Activated gamma-delta T cell treated with anti-CD3 and anti-CD28 coated beads, Interleukin-2, amount 50 U/mL, for 16 hours (primary cell): ENCODE results near the gene EIPR1.

ENCODE experiments used
- DNase-seq: peaks from one replicate; pipeline ENCODE4 v3.0.0-alpha.2; 2020; ENCODE audit warnings: low read depth

The EIPR1 gene

DNA sequence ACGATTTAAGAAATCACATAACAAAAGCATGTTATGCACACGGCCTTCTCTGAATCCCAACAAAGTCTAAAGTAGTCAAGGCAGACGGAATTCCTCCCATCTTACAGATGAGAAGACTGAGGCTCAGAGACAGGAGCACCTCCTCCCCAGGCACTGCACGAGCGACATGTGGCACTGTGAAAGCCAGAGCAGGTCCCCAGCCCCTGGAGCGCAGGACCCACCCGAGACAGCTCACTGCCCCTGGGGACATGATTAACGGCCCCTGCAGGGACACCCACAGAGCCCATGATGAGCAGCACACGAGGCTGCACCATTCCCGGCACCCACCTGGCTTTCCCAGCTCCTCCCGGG lies 53.6 kb downstream of the EIPR1 start:
- no peak for DNase-seq

DNA sequence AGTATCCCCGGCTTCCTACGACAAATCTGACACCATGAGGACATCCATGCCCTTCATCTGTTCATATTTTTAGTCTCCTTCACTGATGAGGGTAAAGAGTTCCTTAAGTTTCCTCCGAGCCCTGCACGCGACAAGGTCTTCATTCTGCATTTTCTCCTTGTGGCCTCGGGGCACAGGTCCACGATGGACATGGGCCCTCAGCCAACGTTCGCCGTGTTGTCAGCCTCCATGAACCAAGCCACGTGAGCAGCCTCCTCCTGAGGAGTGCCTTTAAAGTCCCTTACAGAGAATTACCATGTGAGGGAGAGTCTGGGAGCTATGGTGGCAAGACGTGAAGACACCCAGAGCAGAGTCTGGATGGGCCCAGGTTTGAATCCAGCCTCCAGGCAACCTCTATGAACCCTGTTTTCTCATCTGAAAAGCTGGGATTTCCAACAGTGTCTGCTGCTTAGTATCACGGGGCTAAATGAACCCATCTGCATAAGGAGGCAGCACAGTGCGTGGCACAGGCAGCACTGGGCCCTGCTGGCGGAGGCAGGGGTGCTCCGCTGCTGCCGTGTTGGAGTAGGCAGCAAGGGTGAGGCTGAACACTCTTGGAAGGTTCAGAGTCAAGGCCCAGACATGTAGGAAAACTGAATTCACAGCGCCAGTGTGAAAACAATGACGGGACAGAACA lies 54.1 kb downstream of the EIPR1 start:
- DNase-seq = no peak

DNA sequence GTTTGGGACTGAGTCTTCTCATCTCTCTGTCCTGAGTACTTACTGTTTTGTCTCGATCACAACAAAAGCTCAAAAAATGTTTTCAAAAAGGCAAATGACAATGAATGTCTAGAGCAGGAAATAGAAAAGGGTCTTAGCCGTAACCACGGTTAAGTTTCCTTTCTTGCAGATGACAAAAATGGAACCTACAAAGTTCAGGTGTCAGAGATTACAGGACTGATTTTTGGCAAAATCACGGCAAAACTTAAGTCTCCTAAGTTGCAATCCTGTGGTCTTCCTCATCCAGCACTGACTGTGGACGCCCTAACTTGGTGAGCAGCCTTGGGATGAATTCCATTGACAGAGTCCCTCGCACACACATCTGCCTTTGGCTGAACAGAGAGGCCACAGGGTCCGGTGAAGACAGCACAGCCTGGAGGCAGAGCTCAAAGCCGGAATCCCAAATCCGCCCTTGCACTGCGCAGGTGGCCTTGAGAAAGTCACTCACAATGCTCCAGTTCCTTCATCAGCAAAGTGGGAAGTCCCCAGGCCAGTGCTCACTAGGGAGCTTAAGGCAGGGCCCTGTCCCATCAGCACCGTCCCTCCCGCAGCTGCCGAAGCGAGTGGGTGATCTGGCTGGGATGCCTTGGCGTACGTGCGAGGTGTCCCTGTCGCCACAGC lies 55.2 kb downstream of the EIPR1 start:
- no peak for DNase-seq

DNA sequence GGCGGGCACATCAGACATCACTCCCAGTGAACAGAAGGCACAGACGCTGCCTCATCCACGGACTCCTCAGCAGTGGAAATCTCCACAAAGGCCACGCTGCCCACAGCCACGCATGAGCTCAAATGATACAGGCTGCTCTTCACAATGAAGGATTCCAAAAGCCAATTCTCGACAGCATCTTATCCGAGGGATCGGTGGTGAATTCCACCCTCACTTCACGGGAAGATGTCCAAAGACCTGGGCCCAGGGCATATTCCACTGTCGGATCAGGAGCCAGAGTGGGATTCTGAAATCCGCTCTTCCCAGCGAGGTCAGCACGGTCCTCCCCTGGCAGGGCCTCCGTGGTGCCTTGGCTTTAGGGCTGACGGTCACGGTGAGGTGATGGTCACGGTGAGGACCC lies 55.8 kb downstream of the EIPR1 start:
- no peak for DNase-seq

DNA sequence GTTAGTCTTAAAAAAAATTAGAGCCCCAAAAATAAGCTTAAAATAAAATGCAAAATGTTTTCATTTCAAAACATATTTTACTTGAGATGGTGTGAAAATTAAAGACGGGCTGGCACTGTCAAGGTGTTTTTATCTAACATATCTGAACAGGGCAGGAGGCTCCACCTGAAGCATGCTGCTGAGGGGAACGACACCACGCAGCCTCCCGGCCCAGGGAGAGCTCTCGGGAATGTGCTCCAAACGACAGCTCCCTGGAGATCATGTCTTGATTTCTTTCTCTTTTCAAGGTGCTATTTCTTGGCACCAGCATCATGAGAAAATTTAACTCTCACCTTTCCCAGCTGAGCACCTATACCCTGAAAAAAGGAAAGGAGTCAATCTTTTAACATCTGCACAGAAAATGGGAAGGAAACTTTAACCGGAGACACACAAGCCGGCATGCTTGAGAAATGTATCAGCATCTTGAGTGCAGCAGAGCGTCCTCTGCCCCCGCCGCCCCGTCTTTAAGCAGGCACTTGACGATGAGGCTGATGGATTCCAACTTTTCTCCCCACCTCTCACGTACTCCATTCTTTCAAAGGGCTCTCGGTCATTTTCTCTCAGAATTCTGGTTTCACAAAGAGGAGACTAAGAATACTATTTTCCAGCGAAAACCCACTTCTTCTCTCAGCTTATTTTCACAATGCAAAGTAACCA lies 56.6 kb downstream of the EIPR1 start:
- no peak for DNase-seq

DNA sequence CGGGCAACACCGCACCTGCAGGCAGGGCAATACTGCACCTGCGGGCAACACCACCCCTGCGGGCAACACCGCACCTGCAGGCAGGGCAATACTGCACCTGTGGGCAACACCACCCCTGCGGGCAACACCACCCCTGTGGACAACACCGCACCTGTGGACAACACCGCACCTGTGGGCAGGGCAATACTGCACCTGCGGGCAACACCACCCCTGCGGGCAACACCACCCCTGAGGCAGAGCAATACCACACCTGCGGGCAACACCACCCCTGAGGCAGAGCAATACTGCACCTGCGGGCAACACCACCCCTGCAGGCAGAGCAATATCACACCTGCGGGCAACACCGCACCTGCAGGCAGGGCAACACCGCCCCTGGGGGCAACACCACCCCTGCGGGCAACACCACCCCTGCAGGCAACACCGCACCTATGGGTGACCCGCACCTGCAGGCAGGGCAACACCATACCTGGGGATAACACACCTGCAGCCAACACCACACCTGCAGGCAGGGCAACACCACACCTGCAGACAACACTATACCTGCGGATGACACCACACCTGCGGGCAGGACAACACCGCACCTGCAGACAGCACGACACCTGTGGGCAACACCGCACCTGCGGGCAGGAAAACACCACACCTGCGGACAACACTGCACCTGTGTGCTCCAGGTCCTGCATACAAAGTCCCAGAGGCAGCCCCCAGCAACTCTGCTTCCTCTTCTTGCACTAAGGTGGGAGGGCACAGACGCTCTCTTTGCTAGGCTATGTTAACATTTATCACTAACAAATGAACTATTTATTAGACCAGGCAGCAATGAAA lies 57.7 kb downstream of the EIPR1 start:
- no peak for DNase-seq

DNA sequence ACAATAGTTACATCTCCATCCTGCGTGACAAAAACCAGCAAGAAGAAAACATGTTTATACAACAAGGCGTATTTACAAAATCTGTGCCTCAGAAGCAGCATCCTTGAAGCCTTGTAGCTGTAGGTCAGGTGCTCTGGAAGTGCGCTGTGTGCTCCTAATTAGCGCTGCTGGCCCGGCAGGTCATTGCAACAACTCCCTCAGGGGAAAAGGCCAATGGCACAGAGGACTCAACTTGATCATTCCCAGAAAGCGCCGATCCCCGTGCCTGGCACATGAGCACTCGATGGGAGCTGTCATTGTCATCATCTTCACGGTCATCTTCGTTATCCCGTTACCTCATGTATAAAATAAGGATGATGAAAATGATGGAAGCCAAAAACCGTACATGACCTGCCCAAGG lies 58.5 kb downstream of the EIPR1 start:
- DNase-seq = no peak

DNA sequence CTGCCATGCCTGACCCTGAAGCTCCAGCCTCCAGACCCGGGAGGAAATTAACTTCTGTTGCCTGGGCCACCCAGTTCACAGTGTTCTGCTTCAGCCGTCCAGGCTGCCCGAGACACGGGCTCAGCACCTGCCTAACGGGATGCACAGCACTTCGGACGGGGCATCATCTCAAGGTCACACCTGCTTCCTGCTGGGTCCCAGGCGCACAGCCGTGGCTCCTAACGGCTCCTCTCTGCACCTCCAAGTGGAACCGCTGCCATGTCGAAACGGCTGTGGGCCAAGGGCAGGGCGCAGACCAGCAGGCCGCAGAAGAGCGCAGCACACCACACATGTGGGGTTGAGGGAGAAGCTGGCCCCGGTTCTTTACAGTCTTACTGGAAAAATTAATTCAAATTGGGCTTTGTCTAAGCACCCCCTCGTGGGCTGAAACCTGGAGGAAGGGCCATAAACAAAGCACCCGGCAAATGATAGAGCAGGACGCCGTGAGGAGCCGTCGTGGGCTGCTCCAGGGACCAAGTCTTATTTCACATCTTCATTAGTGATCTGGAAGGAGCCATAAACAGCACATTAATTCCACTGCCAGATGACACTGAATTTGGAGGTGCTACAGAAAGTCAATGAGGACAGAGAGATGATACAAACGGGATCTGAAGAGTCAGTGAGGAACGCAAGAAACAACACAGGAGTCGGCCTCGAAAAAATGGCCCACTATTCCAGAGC lies 59.6 kb downstream of the EIPR1 start:
- DNase-seq = no peak

DNA sequence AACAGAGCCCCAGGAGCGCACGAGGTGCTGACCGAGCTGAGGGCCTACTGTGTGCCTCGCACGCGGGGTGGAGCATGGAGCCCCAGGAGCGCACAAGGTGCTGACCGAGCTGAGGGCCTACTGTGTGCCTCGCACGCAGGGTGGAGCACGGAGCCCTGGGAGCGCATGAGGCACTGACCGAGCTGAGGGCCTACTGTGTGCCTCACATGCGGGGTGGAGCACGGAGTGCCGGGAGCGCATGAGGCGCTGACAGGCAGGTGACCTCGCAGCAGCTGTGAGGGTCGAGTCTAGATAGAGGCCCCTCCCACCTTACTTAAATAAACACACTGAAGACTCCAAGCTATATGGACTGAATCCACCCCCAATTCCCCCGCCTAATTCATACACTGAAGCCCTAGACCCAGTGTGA lies 60.3 kb downstream of the EIPR1 start:
- DNase-seq = no peak

DNA sequence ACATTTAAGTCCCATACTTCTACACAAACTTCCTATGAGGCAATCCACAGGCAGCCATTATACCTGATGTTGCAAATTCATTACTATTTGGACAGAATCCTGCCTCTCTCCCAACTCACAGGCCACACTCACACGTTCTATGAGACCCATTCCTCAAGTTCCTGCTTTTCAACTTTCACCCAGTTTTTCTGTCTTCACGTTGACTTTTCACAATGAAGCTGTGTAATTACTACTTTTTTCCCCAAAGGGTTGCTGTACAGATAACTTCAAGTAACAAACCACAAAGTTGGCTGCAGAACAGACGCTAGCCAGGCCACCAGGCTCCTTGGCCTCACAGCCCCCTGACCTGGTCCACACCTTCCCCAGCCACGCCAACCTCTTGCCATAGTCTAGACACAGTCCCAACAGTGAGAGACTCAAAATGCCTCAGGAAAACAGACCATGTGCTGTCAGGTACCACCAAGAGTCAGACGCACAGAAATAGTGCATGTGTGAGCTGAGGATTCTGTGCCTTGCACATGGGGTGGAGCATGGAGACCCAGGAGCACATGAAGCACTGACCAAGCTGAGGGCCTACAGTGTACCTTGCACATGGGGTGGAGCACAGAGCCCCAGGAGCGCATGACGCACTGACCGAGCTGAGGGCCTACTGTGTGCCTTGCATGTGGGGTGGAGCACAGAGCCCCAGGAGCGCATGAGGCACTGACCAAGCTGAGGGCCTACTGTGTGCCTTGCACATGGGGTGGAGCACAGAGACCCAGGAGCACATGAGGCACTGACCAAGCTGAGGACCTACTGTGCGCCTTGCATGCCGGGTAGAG lies 61.0 kb downstream of the EIPR1 start:
- DNase-seq = no peak

DNA sequence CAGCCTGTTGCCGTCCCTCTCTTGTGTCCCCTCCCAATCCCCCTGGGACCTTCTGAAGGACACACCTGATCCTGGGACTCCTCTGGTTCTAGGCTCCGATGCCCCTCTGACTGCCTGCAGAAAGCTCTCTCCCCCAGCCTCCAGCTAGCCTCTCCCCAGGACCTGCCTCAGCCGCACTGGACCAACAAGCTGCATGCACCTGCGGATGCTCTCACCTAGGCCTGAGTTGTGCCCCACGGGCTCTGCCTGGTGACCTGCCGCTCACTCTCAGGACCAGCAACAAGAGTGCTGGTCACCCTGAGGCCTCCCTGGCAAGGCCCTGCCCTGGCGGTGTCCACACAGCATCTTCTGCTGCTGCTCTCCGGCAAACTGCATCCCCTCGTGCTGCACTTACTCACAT lies 63.0 kb downstream of the EIPR1 start:
- DNase-seq = no peak

DNA sequence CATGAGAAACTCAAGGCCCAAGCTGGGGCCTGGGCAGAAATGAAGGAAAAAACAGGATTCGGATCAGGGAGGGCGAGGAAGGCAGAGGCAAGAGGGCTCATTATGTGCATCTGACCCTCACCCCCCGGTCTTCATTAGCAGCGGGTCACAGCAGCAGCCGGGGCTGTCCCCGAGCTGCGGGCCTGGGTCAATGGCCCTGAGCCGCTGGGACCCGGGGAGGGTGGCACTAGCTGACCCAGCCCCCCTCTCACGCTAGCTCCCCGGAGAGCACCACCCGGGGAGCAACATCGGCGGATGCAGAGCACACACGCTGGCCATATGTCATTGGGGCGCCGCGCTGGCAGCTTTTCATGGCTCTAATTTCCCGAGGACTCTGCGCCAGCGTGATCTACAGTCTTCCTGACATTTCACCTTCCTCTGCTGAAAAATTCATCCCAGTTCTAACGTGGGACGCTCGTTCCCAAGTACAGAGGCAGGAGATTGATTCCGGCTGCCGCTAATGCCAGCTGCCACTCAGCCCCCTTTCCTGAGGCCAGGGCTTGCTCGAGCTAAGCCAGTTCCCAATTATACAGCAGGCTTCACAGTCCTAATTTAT lies 63.7 kb downstream of the EIPR1 start:
- no peak for DNase-seq

DNA sequence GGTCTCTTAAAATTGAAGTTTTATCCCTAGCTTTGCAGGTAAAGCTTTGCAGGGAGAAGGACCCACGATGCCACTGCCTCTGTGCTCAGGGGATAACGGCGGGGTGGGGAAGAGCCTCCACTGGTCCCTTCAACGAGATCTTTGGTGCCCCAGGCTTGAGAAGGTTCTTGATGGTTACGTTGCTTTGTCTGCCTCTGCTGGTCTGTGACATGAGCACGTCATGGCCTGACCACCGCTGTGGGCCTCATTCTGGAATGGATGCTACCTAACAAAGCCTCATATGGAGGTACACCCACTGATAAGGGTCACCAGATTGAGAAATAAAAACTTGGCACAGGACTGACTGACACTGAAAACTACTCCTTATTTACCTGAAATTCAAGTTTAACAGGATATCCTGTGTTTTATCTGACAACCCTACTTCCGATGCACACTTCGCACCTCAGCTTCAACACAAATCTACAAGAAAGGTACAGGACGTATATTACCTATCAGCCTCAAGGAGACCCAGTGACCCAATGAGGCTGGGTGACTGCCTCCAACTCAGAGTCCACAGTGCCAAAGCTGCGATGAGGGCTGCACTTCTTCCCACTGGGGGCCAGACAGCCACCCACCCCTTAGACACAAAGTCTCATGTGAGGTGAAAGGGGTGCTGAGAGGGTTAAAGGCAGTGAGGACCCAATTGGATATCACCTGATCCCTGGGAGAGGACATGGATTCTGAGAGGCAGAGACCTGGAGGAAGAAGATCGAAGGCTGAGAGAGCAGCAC lies 64.9 kb downstream of the EIPR1 start:
- DNase-seq = no peak

DNA sequence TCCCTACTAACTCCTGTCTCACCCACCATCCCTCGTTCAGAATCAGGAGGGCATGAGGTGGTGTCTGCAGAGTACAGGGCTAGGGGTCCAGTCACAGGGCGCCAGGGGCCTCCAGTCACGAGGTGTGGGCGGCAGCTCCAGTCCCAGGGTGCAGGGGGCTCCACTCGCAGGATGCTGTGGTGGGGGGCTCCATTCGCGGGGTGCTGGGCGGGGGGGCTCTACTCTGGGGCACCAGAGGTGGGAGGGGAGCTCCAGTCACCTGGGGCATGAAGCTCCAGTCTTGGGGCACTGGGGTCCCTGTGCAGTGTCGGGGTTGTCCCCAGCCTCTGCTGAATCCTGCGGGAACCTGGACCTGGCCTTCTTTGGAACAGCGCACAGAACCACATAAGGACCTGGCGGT lies 66.0 kb downstream of the EIPR1 start:
- no peak for DNase-seq

DNA sequence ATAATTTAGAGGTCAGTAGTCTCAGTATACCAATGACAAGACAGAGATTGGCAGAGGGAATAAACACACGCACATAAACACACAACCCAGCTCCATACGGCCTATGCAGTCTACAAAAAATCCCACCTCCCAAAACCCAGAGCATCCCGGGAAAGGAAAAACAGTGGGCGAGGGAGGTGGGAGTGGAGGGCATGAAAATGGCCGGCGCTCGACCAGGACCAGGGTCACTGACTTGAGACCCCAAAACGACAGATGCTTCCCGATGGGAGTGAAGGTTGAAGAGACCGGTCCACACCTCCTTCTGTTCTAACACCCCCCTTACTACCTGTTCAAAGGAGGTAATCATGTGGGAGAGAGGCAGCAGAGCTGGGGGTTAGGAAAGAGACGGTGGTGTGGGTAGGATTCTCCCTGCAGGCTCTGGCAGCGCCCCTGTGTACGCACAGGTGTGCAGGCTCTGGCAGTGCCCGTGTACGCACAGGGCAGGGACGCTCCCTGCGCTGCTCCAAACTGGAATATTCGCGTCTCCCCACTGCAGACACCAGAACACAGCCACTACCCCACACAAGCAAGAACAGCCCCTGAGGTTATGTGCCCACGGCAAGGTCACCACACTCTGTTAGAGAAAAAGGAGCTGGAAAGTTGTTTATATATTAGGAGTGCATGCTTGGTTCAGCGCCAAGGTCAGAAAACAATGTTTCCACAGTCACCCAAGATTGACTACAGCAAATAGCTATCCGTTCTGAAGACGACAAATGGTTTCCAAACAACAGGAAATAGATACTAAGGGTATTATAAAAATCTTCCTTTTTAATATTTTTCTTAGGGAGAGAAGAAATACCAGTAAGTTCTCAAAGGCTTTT lies 67.9 kb downstream of the EIPR1 start:
- DNase-seq = no peak

DNA sequence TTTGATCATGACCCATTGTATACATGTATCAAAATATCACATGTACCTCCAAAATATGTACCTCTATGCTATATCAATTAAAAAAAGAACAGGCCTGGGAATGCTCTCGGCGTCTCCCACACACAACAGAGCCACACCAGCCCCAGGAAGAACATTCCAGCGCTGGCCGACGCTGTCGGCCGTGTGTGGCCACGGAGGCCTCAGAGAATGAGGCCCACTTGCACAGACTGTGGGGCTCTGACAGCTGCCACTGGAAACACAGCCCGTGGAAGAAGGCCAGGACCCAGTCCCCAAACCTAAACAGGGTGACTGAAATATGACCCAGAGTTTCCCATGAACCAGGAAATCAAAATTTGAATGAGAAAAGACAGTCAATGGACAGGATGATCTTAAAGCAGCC lies 69.7 kb downstream of the EIPR1 start:
- no peak for DNase-seq

DNA sequence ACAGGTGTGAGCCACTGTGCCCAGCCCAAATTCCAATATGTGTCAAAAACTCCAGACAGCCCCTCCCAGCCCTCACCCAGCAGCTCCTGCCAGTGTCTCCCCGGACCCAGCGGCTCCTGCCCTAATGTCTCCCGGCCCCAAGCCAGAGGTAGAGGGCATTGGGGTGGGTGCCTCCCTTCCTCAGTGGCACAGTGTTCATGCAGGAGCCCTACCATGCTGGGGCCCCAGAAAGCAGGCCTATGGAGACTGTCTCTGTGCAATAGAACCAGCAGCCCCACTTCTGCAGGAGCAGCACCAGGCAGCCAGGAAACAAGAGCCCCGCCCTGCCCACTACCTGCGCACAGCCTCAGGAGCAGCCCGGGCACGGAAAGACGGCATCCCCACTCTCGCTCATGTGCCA lies 70.4 kb downstream of the EIPR1 start:
- no peak for DNase-seq

DNA sequence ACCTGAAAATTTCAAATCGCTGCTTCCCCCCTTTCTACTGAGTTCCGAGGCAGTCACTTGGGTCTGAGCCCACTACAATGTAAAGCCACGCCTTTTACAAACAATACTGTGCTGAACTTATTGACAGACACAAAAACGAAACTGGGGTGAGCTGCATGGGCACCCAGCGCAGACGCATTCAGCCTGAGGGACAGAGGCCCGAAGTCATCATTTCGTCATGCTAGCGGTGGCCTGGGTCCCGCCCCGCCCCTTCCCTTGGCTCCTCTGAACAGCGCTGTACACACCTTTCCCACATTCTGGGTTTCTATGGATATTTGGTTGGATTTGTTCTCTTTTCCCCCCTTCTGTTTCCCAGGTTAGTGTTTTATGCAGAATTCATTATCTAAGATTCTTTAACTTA lies 71.7 kb downstream of the EIPR1 start:
- no peak for DNase-seq

DNA sequence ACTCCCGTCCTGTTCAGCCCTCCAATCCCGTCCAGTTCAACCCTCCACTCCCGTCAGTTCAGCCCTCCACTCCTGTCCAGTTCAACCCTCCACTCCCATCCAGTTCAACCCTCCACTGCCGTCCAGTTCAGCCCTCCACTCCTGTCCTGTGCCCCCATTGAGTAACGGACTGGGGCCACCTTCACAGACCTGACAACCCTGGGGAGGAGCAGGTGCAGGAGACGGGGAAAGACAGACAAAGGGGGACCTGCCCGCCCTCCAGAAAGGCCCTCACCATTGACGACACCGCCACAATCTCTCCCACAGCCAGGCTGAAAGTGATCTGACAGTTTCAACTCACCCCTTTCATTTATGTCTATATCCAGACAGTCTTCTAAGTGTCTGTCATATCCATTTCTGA lies 72.2 kb downstream of the EIPR1 start:
- no peak for DNase-seq
